HG03139 (cell line): Measurements from ENCODE around the gene COG7.
"Not testable (repeated sequence)": the region's sequence is repeated elsewhere in the genome, so short reads cannot be mapped to it uniquely, and the experiment has no call there.

Source experiments
- ATAC-seq: cut with Tn5 transposase; IDR thresholded peaks from one replicate; pipeline ENCODE4 v1.9.1; 2021; ENCODE audit not compliant: unreplicated experiment

Gene COG7

GRCh38 chr16:23388786-23389185, 64.2 kb downstream of the COG7 start:
- no peak for ATAC-seq

GRCh38 chr16:23387666-23388065, 65.3 kb downstream of the COG7 start:
- ATAC-seq: no peak

- no peak for ATAC-seq
Measured at GRCh38 chr16:23385441-23385840, 67.5 kb downstream of the COG7 start.

GRCh38 chr16:23384878-23385277, 68.1 kb downstream of the COG7 start:
- ATAC-seq: no peak

GRCh38 chr16:23383881-23384280, 69.1 kb downstream of the COG7 start:
- ATAC-seq: no peak

- no peak for ATAC-seq
Measured at GRCh38 chr16:23382279-23382678, 70.7 kb downstream of the COG7 start.

- ATAC-seq: not testable (repeated sequence)
Measured at GRCh38 chr16:23381702-23382101, 71.3 kb downstream of the COG7 start.

- no peak for ATAC-seq
Measured at GRCh38 chr16:23380501-23380951, 72.5 kb downstream of the COG7 start.

GRCh38 chr16:23379707-23380106, 73.3 kb downstream of the COG7 start:
- ATAC-seq: no peak

GRCh38 chr16:23378921-23379320, 74.1 kb downstream of the COG7 start:
- ATAC-seq: no peak

GRCh38 chr16:23378256-23378655, 74.7 kb downstream of the COG7 start:
- ATAC-seq: no peak

GRCh38 chr16:23377071-23377931, 75.7 kb downstream of the COG7 start:
- ATAC-seq: no peak

GRCh38 chr16:23375643-23376042, 77.3 kb downstream of the COG7 start:
- ATAC-seq: no peak

- ATAC-seq: no peak
Measured at GRCh38 chr16:23374721-23375510, 78.1 kb downstream of the COG7 start.

- ATAC-seq: no peak
Measured at GRCh38 chr16:23373436-23374219, 79.4 kb downstream of the COG7 start.

GRCh38 chr16:23371368-23371767, 81.6 kb downstream of the COG7 start:
- no peak for ATAC-seq

GRCh38 chr16:23369416-23369815, 83.6 kb downstream of the COG7 start:
- no peak for ATAC-seq

- ATAC-seq: no peak
Measured at GRCh38 chr16:23368469-23368868, 84.5 kb downstream of the COG7 start.

GRCh38 chr16:23367988-23368387, 85.0 kb downstream of the COG7 start:
- no peak for ATAC-seq

- no peak for ATAC-seq
Measured at GRCh38 chr16:23367564-23367963, 85.4 kb downstream of the COG7 start.

GRCh38 chr16:23366341-23366740, 86.6 kb downstream of the COG7 start:
- not testable (repeated sequence) for ATAC-seq
